GM10266 (cell line): ENCODE results near the gene CACNG8.
"Not testable (repeated sequence)": the region's sequence is repeated elsewhere in the genome, so short reads cannot be mapped to it uniquely, and the experiment has no call there.

ENCODE experiments used
- DNase-seq: peaks from one replicate; pipeline ENCODE4 v3.0.0; 2012; ENCODE audit errors: extremely low spot score
- CTCF ChIP-seq: IDR thresholded peaks from 2 replicates; pipeline ENCODE4 v1.5.1; 2012; ENCODE audit warnings: mild to moderate bottlenecking, low read depth; ENCODE audit not compliant: control insufficient read depth, insufficient read depth; ENCODE audit errors: missing control alignments

The CACNG8 gene

GRCh38 chr19:54035215-54036178, 72.8 kb downstream of the CACNG8 start:
- no peak for DNase-seq
- no peak for TF ChIP-seq CTCF

- not testable (repeated sequence) for DNase-seq
Measured at GRCh38 chr19:54036542-54036941, 73.8 kb downstream of the CACNG8 start.
